COLO668 (cell line): Measurements from ENCODE around the gene REV1.
"Not testable (repeated sequence)": the region's sequence is repeated elsewhere in the genome, so short reads cannot be mapped to it uniquely, and the experiment has no call there.

Experiments
- DNase-seq: peaks from one replicate; lab custom pipeline; 2025; ENCODE audit not compliant: unreplicated experiment; lab: John Stamatoyannopoulos, UW

REV1 gene

DNA sequence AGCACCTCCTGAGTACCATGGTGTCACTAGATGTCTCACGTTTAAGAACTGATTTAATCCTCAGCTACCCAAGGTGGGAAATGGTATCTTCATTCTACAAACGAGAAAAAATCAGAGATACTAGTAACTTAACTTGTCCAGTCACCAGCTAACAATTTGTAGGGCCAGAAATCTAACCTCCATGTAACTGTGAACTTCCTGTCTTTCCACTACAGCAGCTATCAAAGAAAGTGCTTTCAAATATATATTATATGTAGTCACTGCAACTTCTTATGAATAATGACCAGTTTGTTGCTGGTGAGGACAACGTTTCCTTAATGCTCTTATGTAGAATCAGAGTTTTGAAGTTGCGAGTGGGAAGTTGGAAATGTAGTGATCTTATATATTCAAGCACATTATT lies 1.9 kb downstream of the REV1 start:
- no peak for DNase-seq

DNA sequence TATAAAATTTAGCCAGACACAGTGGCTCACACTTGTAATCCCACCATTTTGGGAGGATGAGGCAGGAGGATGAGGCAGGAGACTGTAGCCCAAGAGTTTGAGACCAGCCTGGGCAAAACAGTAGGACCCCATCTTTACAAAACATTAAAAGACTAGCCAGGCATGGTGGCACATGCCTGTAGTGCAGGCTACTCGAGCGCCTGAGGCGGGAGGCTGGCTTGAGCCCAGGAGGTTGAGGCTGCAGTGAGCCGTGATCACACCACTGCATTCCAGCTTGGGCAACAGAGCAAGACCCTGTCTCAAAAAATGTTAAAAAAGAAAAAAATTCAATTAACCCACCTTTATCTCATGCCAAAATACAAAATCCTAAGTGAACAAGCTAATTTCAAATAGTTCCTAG lies 4.0 kb downstream of the REV1 start:
- no peak for DNase-seq

DNA sequence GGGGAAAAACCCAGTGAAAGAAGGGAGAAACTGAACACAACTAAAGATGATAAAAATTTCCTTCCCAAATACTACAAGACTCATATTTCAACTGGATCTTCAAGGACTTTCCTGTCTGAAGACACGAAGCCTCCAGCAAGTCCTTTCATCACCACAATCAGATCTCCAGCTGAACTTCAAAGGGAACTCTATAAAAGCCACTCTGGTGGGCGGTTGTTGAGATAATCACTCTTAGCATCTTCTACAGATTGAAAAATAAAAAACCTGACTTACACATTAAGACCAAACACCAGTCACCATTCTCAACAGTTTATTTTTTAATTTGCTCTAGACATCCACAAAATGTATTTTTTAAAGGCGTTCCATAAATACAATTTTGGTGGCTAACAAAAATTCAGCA lies 4.4 kb downstream of the REV1 start:
- no peak for DNase-seq

DNA sequence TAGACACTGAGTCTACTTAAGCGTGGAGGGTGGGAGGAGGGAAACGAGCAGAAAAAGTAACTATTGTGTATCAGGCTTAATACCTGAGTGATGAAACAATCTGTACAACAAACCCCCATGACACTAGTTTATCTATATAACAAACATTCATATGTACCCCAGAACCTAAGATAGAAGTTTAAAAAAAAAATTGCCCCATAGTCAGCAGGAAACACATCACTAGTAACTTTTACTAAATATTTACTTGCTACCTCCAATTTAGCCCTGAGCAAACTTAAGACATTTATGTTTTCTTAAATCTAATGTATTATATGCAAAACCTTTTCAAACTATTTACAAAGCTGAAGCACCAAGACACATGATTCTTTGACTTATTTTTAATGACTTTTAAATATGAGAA lies 5.6 kb downstream of the REV1 start:
- no peak for DNase-seq

DNA sequence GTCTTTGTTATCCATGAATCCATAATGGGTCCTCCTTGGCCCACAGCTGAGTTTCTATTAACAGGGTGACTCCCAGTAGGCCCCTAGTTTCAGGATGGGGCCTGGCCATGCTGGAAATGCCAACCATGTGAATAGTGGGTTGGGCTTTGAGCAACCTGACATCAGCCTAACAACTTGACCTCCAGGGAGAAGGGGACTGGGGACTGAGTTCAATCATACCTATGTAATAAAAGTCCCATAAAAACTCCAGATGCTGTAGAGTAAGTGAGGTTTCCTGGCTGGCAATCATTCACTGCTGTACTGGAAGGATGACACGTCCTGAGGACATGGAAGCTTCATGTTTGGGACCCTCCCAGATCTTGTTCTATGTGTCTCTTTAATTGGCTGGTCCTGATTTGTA lies 7.9 kb downstream of the REV1 start:
- DNase-seq: no peak

DNA sequence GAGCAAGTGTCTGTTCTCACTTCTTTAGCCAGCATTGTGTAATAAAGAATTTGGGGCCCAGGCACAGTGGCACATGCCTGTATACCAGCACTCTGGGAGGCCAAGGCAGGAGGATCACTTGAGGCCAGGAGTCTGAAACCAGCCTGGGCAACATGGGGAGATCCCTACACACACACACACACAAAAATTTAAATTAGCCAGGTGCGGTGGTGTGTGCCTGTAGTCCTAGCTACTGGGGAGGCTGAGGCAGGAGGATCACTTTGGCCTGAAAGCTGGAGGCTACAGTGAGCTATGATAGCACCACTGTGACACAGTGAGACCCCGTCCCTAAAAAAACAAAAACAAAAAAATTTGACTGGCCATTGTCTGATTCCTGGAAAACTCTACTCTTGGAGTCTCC lies 8.3 kb downstream of the REV1 start:
- no peak for DNase-seq

DNA sequence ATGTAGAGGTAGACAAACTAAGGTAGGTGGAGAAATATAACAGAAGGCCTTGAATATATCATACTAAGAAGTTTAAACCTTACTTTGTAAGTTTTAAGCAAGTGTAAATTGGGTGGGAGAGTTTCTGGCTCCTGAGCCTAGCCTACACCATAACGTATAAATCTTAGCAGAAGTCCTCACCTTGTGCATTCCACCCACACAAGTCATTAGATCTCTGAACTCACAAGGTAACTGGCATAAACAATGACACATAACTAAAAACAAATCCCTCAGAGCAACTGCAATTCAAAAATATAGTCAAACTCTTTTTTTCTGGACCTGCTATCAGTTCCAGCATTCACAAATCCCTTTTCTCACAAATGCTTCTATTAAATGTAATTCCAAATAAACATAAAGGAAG lies 9.4 kb downstream of the REV1 start:
- no peak for DNase-seq

DNA sequence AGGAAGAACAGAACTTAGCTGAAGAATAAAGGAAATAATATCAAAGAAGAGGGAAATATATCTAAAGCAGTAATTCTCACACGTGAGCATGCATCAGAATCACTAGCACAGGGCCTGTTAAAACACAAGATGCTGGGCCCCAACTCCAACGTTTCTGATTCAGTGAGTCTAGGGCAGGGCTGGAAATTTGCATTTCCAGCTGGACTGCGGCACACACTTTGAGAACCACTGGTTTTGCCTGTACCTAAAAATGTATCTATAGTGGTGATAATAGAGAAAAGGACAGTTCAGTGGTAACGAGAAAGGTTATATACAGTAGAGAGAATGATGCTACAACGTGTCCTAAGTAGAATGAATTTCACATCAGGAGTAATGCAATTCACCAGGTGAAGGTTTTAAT lies 11.2 kb downstream of the REV1 start:
- DNase-seq: no peak

DNA sequence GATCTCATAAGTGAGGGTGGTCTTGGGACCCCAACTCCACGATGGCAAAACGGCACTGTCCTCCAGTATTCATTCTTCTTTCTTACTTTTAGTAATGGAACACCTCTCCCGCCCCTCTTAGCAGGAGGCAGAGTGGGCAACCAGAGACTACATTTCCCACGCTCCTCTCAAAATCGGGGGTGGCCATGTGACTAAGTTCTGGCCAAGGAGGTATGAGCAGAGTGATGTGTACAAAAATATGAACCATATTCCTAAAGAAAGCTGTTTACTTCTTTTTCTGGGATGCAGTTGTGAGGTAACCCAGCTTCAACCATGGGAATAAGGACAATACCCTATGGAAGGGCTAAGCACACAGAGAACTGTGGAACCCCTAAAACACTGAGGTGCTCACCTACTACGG lies 12.8 kb downstream of the REV1 start:
- DNase-seq: no peak

DNA sequence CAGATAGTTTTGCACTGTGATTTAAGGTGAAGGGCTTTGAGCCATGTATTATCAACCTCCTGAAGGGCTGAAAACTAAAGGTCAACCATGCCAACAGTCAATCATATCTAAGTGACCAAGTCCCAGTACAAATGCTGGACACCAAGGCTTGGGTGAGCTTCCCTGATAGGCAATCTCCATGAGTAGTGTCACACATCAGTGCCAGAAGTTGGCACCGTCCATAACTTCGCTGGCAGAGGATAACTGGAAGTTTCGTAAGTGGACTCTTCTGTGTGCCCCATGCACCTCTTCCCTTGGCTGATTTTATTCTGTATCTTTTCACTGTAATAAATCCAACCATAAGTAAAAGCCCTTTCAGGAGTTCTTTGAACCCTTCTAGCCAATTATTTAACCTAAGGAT lies 13.2 kb downstream of the REV1 start:
- DNase-seq: no peak

DNA sequence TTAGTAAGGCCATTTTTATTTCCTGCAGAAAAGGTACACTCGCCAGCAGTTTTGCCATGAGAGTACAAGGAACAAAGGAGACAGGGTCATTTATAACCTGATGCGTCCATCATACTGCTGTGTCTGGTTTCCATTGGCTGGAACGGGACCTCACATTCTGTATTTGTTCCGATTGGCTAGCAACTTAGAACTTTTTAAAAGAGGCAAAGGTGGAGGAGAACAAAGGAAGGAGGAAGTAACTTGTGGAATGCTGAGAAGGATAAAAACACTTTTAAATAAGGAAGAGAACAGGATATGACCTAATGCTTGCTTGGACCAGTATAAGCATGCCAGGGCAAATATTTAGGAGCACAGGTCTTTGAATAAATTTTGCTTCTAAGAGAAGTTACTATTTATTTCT lies 14.7 kb downstream of the REV1 start:
- not testable (repeated sequence) for DNase-seq

DNA sequence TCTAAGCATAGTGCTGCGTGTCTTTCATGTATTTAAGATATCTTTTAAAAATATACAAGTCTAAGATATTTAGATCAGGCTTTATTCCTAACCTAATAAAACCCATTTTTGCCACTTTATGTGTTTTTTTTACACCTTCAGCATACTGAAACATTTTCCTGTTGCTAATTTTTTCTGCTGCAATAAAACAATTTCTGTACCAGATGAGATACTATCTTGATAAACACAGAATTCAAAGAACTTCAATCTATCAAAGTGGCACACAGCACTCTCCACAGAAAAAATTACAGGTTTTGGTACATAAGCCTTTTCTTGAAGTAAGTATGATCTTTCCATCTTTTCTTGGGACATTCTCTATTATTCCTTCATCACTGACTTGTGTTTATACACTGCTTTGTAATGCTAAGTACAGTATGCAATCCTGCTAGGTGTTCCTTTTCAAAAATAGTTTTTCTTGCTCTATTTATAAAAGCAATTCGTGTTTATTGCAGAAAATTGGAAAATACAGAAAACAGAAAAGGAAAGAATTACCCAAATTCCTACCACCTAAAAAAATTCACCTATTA lies 16.2 kb downstream of the REV1 start:
- no peak for DNase-seq

DNA sequence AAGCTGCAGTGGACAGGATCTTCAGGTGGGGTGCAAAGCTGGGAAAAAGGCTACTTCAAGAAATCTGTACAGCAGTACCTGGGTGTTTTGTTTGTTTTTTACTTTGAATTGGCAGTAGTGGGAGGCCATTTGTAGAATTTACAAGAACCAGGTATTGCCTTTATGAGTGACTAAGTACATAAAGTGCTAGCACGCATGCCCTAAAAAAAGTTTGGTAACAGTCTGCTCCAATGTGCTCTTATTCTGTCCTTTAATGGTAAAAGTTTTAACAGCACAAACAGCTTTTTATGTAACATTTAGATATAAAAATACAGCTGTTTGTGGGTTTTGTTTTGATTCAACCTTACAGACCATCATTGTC lies 17.2 kb downstream of the REV1 start:
- no peak for DNase-seq

DNA sequence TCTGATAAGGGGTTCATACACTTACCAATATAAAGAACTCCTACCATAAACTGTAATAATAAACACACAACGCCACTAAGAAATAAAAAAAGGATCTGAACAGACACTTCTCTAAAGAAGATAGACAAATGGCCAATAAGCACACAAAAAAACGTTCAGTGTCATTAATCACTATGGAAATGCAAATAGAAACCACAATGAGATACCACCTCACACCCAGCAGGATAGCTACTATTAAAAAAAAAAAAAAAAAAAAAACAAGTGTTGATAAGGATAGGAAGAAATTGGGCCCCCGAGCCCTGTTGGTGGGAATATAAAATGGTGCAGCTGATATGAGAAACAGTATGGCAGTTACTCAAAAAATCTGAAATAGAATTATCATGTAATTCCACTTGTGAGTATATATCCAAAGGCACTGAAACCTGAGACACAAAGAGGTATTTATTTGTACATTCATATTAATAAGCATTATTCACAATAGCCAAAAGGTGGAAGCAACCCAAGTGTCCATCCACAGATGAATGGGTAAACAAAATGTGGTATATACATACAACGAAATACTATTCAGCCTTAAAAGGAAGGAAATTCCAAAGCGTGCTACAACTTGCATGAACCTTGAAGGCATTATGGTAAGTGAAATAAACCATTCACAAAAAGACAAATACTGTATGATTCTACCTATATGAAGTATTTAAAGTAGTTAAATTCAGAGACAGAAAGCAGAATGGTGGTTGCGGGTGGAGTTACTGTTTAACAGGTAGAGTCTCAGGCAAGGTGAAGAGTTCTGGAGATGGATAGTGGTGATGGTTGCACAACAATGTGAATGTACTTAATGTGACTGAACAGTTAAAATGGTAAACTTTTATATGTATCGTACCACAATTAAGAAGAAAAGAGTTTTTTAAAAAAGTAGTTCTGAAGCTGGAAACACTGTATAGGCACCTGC lies 17.9 kb downstream of the REV1 start:
- DNase-seq: no peak

DNA sequence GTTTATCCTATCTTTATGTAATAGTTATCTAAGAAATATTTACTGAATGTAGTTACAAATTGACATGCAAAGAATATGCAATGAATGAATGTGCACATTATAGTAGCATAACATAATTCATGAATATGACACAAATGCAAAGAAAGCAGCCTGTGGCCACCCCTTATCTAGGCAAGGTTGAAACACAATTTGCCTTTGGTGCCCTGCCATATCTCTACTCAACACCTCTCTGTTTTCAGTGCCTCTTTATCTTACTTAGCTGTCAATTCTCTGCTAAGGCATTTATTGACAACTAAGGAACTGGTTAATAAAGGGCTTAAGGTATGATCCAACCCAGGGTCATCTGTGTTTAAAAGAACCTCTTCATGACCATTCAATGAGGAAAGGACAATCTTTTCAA lies 18.9 kb downstream of the REV1 start:
- DNase-seq: no peak

DNA sequence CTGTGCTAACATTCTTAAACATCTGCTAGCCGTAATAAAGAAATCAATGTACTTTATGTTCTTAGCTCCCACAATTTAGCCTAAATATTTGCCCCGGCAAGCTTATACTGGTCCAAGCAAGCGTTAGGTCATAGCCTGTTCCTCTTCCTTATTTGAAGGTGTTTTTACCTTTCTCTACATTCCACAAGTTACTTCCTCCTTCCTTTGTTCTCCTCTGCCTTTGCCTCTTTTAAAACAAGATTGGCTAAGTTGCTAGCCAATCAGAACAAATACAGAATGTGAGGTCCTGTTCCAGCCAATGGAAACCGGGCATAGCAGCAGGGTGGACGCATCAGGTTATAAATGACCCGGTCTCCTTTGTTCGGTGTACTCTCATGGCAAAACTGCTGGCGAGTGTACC lies 19.4 kb downstream of the REV1 start:
- not testable (repeated sequence) for DNase-seq

DNA sequence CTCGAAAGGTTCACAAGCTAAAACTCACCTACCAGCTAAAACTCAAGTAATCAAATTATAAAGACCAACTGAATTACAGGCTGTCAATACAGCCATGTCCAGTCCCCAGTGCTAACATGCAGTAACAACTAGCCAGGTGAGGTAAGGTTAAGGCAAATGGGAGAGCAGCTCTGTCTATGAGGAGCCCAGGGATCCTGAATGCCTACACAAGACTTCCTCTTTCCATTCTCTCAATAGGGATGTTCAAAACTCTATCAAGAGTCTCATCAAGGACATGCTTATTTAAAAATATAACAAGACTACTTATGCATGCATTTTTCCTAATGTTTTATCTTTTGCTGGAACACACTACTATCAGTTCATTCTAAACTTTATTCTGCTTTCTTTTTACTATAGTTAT lies 20.4 kb downstream of the REV1 start:
- DNase-seq: no peak

DNA sequence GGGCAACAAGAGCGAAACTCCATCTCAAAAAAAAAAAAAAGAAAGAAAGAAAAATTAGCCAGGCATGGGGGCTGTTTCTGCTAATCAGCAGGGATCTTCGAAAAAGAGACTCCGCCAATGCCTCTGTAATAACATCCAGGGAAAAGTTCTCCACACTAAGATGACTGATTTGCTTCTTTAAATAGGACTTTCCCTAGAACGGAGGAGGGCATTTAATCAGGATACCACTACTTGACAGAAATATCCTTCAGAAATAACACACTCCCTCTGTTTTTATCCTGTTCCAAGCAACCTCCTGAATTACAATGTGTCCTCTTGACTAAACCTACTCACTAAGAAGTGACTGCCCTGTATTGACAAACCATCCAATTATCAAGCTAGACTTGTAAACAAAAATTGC lies 21.7 kb downstream of the REV1 start:
- no peak for DNase-seq

DNA sequence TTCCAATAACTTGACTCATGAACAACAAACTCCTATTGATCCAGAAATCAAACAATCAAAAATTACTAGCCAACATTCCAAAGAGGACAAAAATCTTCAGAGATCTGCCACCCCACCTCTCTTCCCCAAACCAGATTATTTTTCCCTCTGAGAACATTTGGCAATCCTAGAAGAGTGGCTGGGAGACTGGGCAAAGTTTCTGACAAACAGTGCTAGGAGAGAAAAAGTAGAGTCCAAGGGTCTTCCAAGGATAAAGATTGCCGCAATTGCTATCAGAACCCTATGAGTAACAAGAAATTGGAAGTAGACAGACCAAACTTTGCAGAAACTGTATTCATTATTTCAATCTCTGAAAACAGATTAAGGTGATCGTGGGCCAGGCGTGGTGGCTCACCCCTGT lies 22.4 kb downstream of the REV1 start:
- no peak for DNase-seq

DNA sequence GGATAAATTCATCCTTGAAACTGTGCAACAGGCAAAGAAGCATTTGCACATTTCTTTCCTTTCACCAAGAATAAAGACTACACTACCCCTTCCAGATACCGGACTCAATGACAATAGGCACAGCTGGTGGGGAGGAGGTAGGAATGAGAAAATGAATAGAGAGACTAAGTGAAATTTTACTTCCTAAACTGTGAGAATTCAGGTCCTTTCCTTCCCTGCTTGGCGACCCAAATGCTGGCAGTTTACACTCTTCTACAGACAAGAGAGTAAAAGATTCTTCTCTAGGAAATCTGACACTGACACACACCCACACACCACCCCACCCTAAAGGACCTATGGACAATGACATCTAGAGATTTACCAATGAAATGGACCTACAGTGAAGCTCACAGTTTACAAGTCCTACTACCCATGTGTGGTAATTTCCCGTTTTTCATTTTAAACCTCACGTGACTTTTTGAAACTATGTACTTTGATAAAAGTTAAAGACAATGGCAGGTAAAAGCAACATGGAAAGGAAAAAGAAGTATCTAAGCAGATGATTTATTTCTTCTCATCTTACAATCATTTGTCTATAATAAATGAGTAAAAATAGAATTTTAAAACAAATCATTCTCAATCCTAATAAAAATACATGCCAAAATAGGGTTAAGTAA lies 27.9 kb downstream of the REV1 start:
- no peak for DNase-seq

DNA sequence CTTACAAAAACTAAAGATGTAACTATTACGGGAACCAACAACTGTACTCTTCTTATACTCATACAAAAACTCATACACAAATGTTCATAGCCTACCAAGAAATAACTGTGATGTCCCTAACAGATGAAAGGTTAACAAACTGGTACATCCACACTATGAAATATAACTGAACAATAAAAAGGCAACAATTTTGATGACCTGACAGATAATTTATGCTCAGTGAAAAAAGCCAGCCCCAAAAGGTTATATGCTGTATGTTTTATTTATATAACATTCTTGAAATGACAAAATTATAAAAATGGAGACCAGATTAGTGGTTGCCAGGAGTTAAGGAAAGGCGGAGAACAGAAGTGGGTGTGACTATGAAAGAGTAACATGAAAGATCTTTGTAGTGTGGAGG lies 31.3 kb downstream of the REV1 start:
- no peak for DNase-seq

DNA sequence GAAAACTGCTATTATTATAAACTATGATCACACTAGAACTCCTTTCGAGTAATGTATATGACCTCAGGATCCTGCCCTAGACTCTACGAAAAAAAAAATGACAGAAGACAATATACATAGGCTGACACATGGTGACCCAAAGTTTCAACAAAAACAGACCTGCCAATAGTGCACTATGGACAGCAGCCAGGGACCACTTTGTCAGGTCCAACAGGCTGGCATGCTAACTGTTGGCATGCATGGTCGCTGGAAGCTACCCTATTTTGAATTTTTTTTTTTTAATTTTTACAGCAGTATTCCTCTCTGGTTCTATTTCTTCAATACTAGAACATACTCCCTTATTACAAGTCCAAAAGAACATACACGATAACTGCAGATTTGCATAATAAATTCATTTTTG lies 38.1 kb downstream of the REV1 start:
- DNase-seq: no peak
